Left ventricle myocardium superior (tissue), 1 donor: ENCODE results near the gene ALDH1L2. TPM values are rescaled to one million over a fixed set of nuclear protein-coding genes. Genes with fewer than 3 reads are reported as not detected.
A peak's percentile ranks its signal among the peaks of the same experiment; 100 is the strongest.
"Not testable (repeated sequence)": the region's sequence is repeated elsewhere in the genome, so short reads cannot be mapped to it uniquely, and the experiment has no call there.

ENCODE experiments used
- ATAC-seq: fragments of 200-7000 bp; cut with Tn5 transposase; one replicate; pipeline ENCODE4 v1.9.1; 2020; ENCODE audit warnings: mild to moderate bottlenecking, moderate library complexity
- DNase-seq: peaks from one replicate; pipeline ENCODE4 v3.0.0-alpha.2; 2020
- intact Hi-C: fragments of 100-400 bp; cut with micrococcal nuclease; formaldehyde crosslinking; loops from one replicate; pipeline ENCODE4 v1.11.0; 2022
- total RNA-seq: library from RNA; stranded (reverse); fragmentation: NEBNext Ultra II Directional; extraction: Animal tissue kit (Norgen Biotek cat#: 25700); gene quantifications from one replicate; pipeline ENCODE4 v1.2.1, GENCODE V29; 2021
- donor health status: DM: no; HTN: yes; CAD: no; lungs with severe emphysema.

Gene ALDH1L2
- total RNA-seq, 1 donor from 2014 or later, result 2.5 TPM

GRCh38 chr12:104998423-104999346, 85.6 kb downstream of the ALDH1L2 start:
- intact Hi-C loops, result no loop called here

GRCh38 chr12:104997541-104997940, 86.7 kb downstream of the ALDH1L2 start:
- DNase-seq, result no peak
- intact Hi-C loops, result no loop called here
- no peak for ATAC-seq

More at GRCh38 chr12:104998423-104999346, 85.6 kb downstream of the ALDH1L2 start:
- peak; percentile 79 for ATAC-seq
- peak; percentile 33 for DNase-seq

- intact Hi-C loops, result no loop called here
- DNase-seq, result no peak
- no peak for ATAC-seq
Measured at GRCh38 chr12:104994336-104994735, 89.9 kb downstream of the ALDH1L2 start.

- intact Hi-C loops, result no loop called here
- DNase-seq, result no peak
- no peak for ATAC-seq
Measured at GRCh38 chr12:104991565-104992128, 92.6 kb downstream of the ALDH1L2 start.

- intact Hi-C loops, result no loop called here
- no peak for DNase-seq
- ATAC-seq, result peak; percentile 71
Measured at GRCh38 chr12:104990950-104991349, 93.3 kb downstream of the ALDH1L2 start.

- DNase-seq (peak; percentile 94), ATAC-seq (peak; percentile 100)
- intact Hi-C loops, result no loop called here
Measured at GRCh38 chr12:104986022-104986941, 98.0 kb downstream of the ALDH1L2 start, which contains the start of gene NOPCHAP1. TSS of gene NOPCHAP1 (plus strand) at chr12:104986316. CDS start at chr12:104986353, 37 bp downstream.

- DNase-seq (no peak), ATAC-seq (no peak)
- intact Hi-C loops, result no loop called here
Measured at GRCh38 chr12:104985206-104985605, 99.1 kb downstream of the ALDH1L2 start.

- intact Hi-C loops, DNase-seq, ATAC-seq: not testable (repeated sequence)
Measured at GRCh38 chr12:104977688-104978087, 106.6 kb downstream of the ALDH1L2 start.

- ATAC-seq (no peak), DNase-seq (no peak)
- intact Hi-C loops, result no loop called here
Measured at GRCh38 chr12:104976703-104977102, 107.6 kb downstream of the ALDH1L2 start.

GRCh38 chr12:104975587-104976343, 108.5 kb downstream of the ALDH1L2 start:
- DNase-seq (no peak), ATAC-seq (no peak)
- intact Hi-C loops, result no loop called here

- peak; percentile 38 for ATAC-seq
- no peak for DNase-seq
Measured at GRCh38 chr12:104974626-104975290, 109.5 kb downstream of the ALDH1L2 start.

GRCh38 chr12:104973250-104973649, 111.0 kb downstream of the ALDH1L2 start:
- ATAC-seq, result no peak
- no peak for DNase-seq
- intact Hi-C loops, result no loop called here

More at GRCh38 chr12:104974626-104975290, 109.5 kb downstream of the ALDH1L2 start:
- intact Hi-C loops, result no loop called here

- intact Hi-C loops, result no loop called here
- DNase-seq (no peak), ATAC-seq (no peak)
Measured at GRCh38 chr12:104971306-104971705, 113.0 kb downstream of the ALDH1L2 start.

Other genes with a start within 250 kb of the ALDH1L2 start
- gene SLC41A2, start 126.2 kb downstream of the ALDH1L2 start, total RNA-seq, result 2.6 TPM
- gene NOPCHAP1, start 98.1 kb downstream of the ALDH1L2 start, total RNA-seq, result 8.5 TPM
- gene WASHC4, start 23.3 kb upstream of the ALDH1L2 start, total RNA-seq, result 26.4 TPM
- gene APPL2, start 151.7 kb upstream of the ALDH1L2 start, total RNA-seq, result 16.2 TPM
- gene C12orf75, start 246.2 kb upstream of the ALDH1L2 start, total RNA-seq, result 1.8 TPM